Lung (tissue), 12 donors: ENCODE results near the gene DCAF15. TPM values are rescaled to one million over a fixed set of nuclear protein-coding genes. Genes with fewer than 3 reads are reported as not detected.

Experiments
- ATAC-seq: fragments of 200-7000 bp; cut with Tn5 transposase; one replicate; pipeline ENCODE4 v1.9.1; 2020; ENCODE audit warnings: moderate number of reproducible peaks; ENCODE audit not compliant: insufficient read depth, low FRiP score
- DNase-seq, 3 donors: peaks; one replicate each; pipeline ENCODE4 v3.0.0-alpha.2; 2013 to 2017
- H3K27ac ChIP-seq, 2 donors: one replicate each; pipeline ENCODE4 v1.5.1; 2013; ENCODE audit warnings: mild to moderate bottlenecking in 2 of 2, moderate library complexity in 2 of 2, control low read depth in 1 of 2, inconsistent platforms in 1 of 2, low read depth in 1 of 2, low read length in 1 of 2
- H3K27me3 ChIP-seq, 3 donors: one replicate each; pipeline ENCODE4 v1.5.1; 2013; ENCODE audit warnings: low read length in 2 of 3; ENCODE audit not compliant: control insufficient read depth in 3 of 3, insufficient read depth in 3 of 3
- H3K36me3 ChIP-seq, 4 donors: one replicate each; pipeline ENCODE4 v1.5.1; 2013; ENCODE audit warnings: low read length in 4 of 4, mild to moderate bottlenecking in 1 of 4, moderate library complexity in 1 of 4; ENCODE audit not compliant: control insufficient read depth in 4 of 4, insufficient read depth in 4 of 4
- H3K4me1 ChIP-seq, 5 donors: one replicate each; pipeline ENCODE4 v1.5.1; 2013; ENCODE audit warnings: low read length in 5 of 5, mild to moderate bottlenecking in 2 of 5, moderate library complexity in 1 of 5; ENCODE audit not compliant: control insufficient read depth in 5 of 5, insufficient read depth in 5 of 5
- H3K4me3 ChIP-seq: one replicate; pipeline ENCODE4 v1.5.1; 2013; ENCODE audit warnings: mild to moderate bottlenecking, control low read depth, moderate library complexity
- H3K9ac ChIP-seq, 2 donors: one replicate each; pipeline ENCODE4 v1.5.1; 2013; ENCODE audit warnings: low read length in 2 of 2, control low read depth in 1 of 2; ENCODE audit not compliant: insufficient read depth in 1 of 2
- H3K9me3 ChIP-seq, 4 donors: one replicate each; pipeline ENCODE4 v1.5.1; 2013; ENCODE audit warnings: low read length in 3 of 4, mild to moderate bottlenecking in 1 of 4, moderate library complexity in 1 of 4; ENCODE audit not compliant: control insufficient read depth in 4 of 4, insufficient read depth in 3 of 4
- CTCF ChIP-seq: IDR thresholded peaks from 2 replicates; pipeline ENCODE4 v1.5.1; 2012; ENCODE audit warnings: mild to moderate bottlenecking; ENCODE audit errors: control extremely low read depth, extremely low read depth
- WGBS, 2 donors: extraction: QIAGEN DNeasy Blood & Tissue Kit; methylation state at CpG; one replicate each; pipeline ENCODE4 v1.1.7; 2013; 5-methylcytosine and 5-hydroxymethylcytosine counted together
- polyA plus RNA-seq, 2 donors: library from polyadenylated mRNA; stranded (reverse); fragments of 200-250 nt; gene quantifications; one replicate each; pipeline ENCODE4 v1.2.1, GENCODE V29; 2013
- total RNA-seq, 2 donors: library from RNA; depleted of rRNA in 1 of 2; stranded (reverse); fragments of >200 nt in 1 of 2; gene quantifications; one replicate each; pipeline ENCODE4 v1.2.1, GENCODE V29; 2014 to 2021
- donor health status: control.
- donor health status: control.
- donor health status: Bipolar disorder and iron deficiency.
- donor health status: healthy.
- donor health status: DM: yes; HTN: yes; CAD: no.

DCAF15 gene
- total and polyA plus RNA-seq, 4 donors: 13.8 to 56.1 (median 33.4) TPM

GRCh38 chr19:13985771-13986347, 33.5 kb downstream of the DCAF15 start:
- Histone ChIP-seq H3K9ac (no peak overlapping the region), H3K27ac (peak overlapping the region; percentile 2 to 93), H3K4me1 (peaks cover 0 to 14% (median 5%) of the 10 kb centered on the region in 5 donors), H3K4me3 (no peak overlapping the region), H3K36me3 (peaks cover 0 to 20% (median 6%) of the 10 kb centered on the region in 4 donors), H3K9me3 (no peaks in the 10 kb centered on the region), H3K27me3 (no peaks in the 10 kb centered on the region)
- TF ChIP-seq CTCF: no peak
- WGBS, 2 donors: 66 to 69% methylated on average over 10 of the region's 10 CpGs
- ATAC-seq (no peak), DNase-seq (no peak)

- Histone ChIP-seq H3K9me3 (no peaks in the 10 kb centered on the region), H3K9ac (no peak overlapping the region), H3K27ac (peak overlapping the region; percentile 79 to 93), H3K27me3 (no peaks in the 10 kb centered on the region), H3K4me3 (no peak overlapping the region), H3K36me3 (peaks cover 0 to 24% (median 8%) of the 10 kb centered on the region in 4 donors), H3K4me1 (peaks cover 0 to 14% (median 5%) of the 10 kb centered on the region in 5 donors)
- peak; percentile 56 for ATAC-seq
- no peak for TF ChIP-seq CTCF
- peak; percentile 83 to 90 (median 87) for DNase-seq
- 21 to 26% methylated on average over 16 to 19 of the region's 19 CpGs for WGBS, 2 donors
Observed at GRCh38 chr19:13986348-13986904, 34.1 kb downstream of the DCAF15 start.

- Histone ChIP-seq H3K9me3 (no peaks in the 10 kb centered on the region), H3K9ac (no peak overlapping the region), H3K27ac (peak overlapping the region; percentile 79 to 93), H3K4me1 (peaks cover 0 to 14% (median 5%) of the 10 kb centered on the region in 5 donors), H3K4me3 (no peak overlapping the region), H3K27me3 (no peaks in the 10 kb centered on the region), H3K36me3 (peaks cover 0 to 24% (median 9%) of the 10 kb centered on the region in 4 donors)
- no peak for TF ChIP-seq CTCF
- ATAC-seq: peak; percentile 12
- WGBS, 2 donors: 18 to 27% methylated on average over 17 of the region's 17 CpGs
- no peak for DNase-seq
Observed at GRCh38 chr19:13987101-13987890, 35.0 kb downstream of the DCAF15 start.
